CD14-positive monocyte (primary cell): ENCODE data around the gene ADSS1. TPM values are rescaled to one million over a fixed set of nuclear protein-coding genes. Genes with fewer than 3 reads are reported as not detected.

Experiments used
- polyA plus RNA-seq, 3 donors: library from polyadenylated mRNA; depleted of rRNA in 1 of 3; unstranded in 2 of 3; stranded (reverse) in 1 of 3; fragments of 300-500 nt in 2 of 3; fragments of >200 nt in 1 of 3; fragmentation: Illumina TruSeq in 2 of 3; gene quantifications; 1 replicate in 2 of 3; 2 replicates in 1 of 3; pipeline ENCODE4 v1.2.3, GENCODE V29; 2012 to 2021
- small RNA-seq: library from RNA; depleted of rRNA; stranded (forward); fragments of <200 nt; gene quantifications from one replicate; pipeline ENCODE3, GENCODE V24; 2012; ENCODE audit warnings: low read depth; ENCODE audit not compliant: insufficient read length

Gene ADSS1
- polyA plus RNA-seq, 3 donors: 0.61 to 3.7 (median 0.64) TPM

Small RNA genes within 50 kb of the gene (small RNA-seq; reads per million reads assigned to genes)
- not detected for gene MIR4710

Other genes with a start within 250 kb of the ADSS1 start
- gene C14orf180, start 144.5 kb upstream of the ADSS1 start, polyA plus RNA-seq: not detected
- not detected for gene TMEM179, start 119.5 kb upstream of the ADSS1 start, polyA plus RNA-seq
- gene INF2, start 34.6 kb upstream of the ADSS1 start, polyA plus RNA-seq: 10 to 100 TPM in 1 of 3 donors, 1 to 10 TPM in 2; 2.9 to 23.3 (median 3.8) TPM
- gene SIVA1, start 28.9 kb downstream of the ADSS1 start, polyA plus RNA-seq: 100 to 1,000 TPM; 102 to 193 (median 156) TPM
- gene AKT1, start 71.5 kb downstream of the ADSS1 start, polyA plus RNA-seq: 100 to 1,000 TPM in 1 of 3 donors, 10 to 100 TPM in 1, 1 to 10 TPM in 1; 7.2 to 180 (median 26.4) TPM
- 1 to 10 TPM in 1 of 3 donors, under 1 TPM in 2; 0.49 to 1.0 (median 0.68) TPM for gene ZBTB42, start 76.9 kb downstream of the ADSS1 start, polyA plus RNA-seq
- gene CEP170B, start 141.0 kb downstream of the ADSS1 start, polyA plus RNA-seq: under 1 TPM in 1 of 3 donors, not detected in 2; 0.09 TPM
- gene PLD4, start 200.7 kb downstream of the ADSS1 start, polyA plus RNA-seq: 10 to 100 TPM; 12.2 to 15.5 (median 15.1) TPM